Jurkat, Clone E6-1 (cell line): ENCODE results near the gene NPDC1.
A peak's percentile ranks its signal among the peaks of the same experiment; 100 is the strongest.
"Not testable (repeated sequence)": the region's sequence is repeated elsewhere in the genome, so short reads cannot be mapped to it uniquely, and the experiment has no call there.

Experiments
- DNase-seq: peaks from one replicate; pipeline ENCODE4 v3.0.0-alpha.2; 2011; ENCODE audit warnings: low read depth, low spot score
- H3K4me3 ChIP-seq: 2 replicates; pipeline ENCODE4 v1.5.1; 2011; ENCODE audit warnings: mild to moderate bottlenecking, low read length, control low read depth, moderate library complexity

Gene NPDC1

DNA sequence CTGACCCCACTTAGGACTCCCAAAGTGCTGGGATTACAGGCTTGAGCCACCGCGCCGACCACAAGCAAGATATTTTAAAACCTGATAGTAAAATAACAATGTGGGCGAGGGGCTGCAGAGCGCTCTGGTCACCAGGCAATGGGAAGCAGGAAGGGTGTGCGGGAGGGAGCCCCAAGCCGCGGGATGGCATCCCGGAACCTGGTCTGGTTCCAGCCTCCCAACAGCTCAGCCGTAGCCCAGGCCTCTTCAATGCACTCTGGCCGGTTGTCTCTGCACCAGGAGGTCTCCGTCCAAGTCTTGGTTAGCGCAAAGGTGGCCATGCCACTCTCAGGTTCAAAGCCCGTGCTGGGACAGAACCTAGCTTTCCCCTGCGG, 30.6 kb upstream of the NPDC1 start:
- no peak for DNase-seq
- no peak overlapping the region for H3K4me3 ChIP-seq

DNA sequence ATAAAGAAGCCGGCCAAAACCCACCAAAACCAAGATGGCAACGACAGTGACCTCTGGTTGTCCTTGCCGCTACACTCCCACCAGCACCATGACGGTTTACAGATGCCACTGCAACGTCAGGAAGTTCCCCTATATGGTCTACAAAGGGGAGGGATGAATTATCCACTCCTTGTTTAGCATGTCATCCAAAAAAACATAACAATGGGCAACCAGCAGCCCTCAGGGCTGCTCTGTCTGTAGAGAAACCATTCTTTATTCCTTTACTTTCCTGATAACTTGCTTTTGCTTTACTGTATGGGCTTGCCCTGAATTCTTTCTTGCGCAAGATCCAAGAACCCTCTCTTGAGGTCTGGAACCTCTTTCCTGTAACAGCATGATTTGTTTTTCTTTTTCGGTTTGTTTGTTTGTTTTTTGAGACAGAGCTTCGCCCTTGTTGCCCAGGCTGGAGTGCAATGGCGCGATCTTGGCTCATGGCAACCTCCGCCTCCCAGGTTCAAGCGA, 29.3 kb upstream of the NPDC1 start:
- no peak for DNase-seq
- H3K4me3 ChIP-seq: no peak overlapping the region

DNA sequence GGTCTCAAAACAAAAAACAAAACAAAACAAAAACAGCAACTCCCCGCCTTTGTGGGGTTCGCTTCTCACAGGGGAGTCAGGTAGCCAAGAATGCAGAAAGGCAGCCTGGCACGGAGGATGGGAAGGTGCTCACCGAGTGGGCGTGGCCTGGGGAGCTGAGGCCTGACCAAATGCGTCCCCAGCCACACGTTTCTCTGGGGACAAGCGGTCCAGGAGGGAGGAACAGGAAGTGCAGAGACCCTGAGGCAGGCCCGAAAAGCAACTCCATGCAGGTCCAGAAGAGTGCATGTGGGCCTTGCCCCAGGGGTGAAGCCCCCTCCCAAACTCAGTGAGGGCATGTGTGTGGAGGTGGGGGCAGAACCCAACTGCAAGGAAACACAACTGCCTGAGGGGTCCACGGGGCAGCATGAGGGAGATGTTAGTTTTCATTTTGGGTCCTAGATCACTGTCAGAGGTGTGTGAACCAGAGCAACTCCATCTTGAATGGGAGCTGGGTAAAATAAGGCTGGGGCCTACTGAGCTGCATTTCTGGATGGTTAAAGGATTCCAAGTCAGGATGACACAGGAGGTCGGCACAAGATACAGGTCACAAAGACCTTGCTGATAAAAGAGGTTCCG, 28.8 kb upstream of the NPDC1 start:
- H3K4me3 ChIP-seq: no peak overlapping the region
- DNase-seq: no peak

DNA sequence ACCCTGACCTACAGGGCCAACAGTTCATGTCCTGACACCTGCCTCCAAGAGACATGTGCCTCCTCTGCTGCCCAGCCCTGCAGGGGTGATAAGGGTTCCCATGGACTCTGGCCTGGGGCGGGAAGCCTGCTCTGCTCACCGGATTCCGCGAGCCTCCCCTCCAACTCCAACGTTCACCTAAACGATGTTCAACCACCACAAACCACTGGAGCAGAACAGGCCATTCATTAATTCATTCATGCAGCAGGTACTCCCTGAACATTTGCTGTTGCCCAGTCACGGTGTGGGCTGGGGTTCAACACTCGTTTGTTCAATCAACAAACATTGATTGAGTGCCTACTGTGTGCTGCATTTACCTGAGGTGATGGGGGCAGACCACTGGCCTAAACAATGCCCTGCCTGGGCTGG, 28.0 kb upstream of the NPDC1 start:
- H3K4me3 ChIP-seq: no peak overlapping the region
- DNase-seq: no peak

DNA sequence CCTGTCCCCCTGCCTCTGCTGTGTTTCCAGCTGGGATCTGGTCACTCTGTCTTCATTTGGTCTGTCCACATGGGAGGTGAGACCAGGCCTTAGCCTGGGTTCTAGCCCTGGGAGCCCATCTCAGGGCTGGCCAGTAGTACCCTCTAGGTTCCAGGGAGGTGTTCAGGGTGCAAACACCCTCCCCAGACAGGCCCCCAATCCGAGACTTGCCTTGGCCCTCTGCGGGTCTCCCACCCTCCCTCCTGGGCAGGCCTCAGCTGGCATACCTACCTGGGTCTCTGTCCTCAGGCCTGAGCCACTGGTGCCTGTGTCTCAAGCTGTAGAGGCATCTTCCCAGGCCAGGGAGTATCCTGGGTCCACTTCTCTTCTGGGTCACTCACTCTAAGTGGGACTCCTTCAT, 25.3 kb upstream of the NPDC1 start:
- no peak for DNase-seq
- H3K4me3 ChIP-seq: peak overlapping the region; percentile 60

DNA sequence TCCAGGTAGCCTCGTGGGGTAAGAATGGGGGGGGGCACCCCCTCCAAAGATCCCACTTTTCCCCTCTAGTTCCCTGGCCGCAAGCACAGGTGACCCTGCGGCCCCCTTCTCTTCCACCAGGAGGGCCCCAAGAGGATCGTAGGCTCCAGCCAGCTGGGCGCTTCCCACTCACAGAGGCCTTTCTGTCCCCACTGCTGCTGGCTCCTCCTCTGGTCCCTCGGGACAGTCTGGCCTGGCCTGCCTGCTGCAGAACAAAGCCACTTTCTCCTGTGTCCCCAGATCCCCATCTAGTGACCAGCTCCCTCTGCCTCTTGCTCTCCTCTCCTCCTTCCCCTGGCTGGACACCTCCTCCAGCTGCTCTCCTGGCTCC, 24.9 kb upstream of the NPDC1 start:
- H3K4me3 ChIP-seq: peak overlapping the region; percentile 60
- no peak for DNase-seq

DNA sequence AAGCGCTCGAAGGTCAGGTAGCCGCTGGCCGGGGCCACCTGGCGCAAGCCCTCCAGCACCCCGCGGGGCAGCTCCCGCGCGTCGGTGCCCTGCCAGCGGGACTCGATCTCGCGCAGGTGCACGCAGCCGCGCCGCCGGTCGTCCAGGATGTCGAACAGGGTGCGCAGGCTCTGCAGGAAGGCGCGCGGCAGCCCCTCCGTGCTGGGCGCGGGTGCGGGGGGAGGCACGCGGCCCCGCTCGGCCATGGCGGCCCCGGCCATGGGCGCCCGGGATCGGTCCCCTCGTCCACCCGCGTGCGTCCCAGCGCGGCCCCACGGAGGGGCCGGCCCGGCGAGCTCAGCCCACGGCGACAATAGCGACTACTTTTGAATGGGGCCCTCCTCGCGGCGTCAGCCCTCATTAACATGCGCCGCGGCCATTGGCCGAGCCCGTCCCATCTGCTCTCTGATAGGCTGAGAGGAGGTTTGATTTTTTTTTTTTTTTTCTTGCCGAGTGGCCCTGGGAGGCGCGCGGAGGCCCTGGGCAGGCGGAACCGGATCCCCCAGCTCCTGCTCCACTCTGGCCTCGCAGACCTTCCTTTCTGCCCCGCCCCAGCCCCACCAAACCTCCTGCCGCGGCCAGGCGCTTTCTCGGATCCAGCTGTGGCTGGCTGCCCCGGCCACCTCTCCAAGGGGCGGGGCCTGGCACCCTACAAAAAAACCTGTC, 24.4 kb upstream of the NPDC1 start, which contains the start of gene SAPCD2:
Gene SAPCD2 (minus strand): TSS at position 357 of the 705 bp plus-strand sequence. CDS start 97 bp downstream, at position 260.
- peak; percentile 85 for DNase-seq
- H3K4me3 ChIP-seq: peak within 1 kb of the TSS; percentile 60

DNA sequence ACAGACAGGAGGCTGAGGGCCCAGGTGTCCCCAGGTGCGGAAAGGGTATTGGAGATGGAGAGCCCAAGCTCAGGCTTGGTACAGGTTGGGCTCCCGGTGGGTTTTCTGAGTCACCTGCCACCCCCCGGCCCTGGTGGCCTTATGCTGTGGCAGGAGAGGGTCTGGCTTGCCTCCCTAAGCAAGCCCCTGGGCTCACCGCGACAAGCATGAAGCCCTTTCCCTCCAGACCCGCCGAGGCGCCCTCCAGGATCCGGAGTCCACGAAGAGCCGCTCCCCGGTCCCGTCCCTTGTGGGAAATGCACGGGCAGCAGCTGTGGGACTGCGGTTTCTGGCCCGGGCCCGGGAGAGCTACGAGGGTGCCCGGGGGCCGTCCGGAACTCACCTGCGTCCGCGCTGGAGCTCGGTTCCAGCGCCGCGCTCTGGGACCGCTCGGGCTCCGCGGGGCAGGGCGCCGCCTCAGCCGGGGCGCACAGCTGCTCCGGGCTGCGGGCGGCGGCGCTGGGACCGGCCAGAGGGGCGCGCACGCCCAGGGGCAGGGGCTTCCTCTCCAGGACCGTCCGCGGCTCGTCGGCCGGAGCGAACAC, 23.6 kb upstream of the NPDC1 start:
- peak overlapping the region; percentile 60 for H3K4me3 ChIP-seq
- no peak for DNase-seq

DNA sequence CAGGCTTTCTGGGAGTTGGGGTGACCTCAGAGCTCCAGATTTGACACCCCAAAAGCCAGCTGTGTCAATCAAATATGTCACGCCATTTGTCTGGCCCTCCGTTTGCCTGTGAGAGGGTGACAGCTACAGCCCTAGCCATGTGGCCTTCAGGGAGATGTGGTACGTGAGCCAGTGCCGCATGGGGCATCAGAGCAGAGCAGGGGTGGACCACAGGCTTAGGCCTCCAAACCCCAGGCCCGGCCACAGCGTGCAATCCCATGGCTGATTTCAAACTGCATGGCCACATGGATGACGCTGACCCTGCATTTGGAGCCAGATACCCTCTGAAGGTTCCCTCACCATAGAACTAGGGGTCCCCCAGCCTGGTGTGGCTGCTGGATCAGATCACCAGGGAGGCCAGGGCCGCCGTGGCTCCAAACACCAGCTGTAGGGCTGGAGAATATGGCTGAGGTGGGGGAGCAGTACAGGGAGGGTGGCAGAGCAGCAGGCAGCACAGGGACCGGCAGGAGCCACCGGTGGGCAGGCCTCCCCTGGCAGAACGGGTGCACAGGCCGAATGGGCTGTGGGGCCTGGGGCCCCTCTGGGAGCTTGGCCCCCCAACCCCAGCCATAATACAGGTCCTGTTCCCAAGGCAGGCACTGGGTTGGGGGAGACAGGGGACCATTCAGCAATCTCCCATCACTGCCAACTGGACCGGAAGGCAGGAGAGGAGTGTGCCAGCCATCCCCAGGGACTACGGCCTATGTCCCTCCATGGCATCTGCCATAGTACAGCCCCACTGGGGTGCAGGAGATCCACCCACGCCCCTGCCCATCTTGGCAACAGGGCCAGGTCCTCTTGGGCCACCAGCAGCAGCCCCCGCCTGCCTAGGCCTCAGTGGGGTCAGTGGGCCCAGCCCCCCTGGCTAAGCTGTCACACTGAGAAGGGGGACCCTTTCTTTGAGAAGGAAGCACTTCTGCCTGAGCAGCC, 22.8 kb upstream of the NPDC1 start:
- no peak for DNase-seq
- peak overlapping the region; percentile 60 for H3K4me3 ChIP-seq

DNA sequence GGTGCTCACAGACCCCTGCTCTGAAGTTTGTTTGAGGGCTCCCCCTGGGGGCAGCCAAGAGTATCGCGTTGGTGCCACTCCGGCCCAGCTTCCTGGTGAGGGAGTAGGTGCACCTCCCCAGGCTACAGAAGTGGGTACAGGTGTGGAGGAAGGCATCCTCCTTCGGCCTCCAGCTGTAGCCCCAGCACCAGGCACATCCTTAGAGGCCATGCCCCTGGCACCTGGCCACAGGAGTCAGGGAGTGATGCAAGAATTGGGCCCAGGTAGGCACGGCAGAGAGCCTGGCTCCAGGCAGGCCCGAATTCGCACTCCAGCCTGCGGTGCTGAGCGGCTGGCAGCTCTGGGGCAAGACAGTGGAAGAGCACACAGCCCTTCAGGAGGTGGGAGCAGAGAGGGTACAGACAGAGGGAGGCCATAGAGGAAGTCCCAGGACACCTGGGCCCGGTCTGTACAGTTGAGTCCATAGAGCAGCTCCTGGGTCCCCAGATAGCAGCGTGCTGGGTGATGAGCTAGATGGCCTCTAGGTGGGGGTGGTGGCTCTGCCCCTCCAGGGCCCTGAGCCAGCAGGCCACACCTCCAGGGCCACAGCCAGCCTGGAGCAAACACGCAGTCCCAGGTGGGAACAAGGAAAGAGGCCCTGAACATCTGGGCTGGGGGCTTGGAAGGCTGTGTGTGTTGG, 22.0 kb upstream of the NPDC1 start:
- peak; percentile 90 for DNase-seq
- no peak overlapping the region for H3K4me3 ChIP-seq

DNA sequence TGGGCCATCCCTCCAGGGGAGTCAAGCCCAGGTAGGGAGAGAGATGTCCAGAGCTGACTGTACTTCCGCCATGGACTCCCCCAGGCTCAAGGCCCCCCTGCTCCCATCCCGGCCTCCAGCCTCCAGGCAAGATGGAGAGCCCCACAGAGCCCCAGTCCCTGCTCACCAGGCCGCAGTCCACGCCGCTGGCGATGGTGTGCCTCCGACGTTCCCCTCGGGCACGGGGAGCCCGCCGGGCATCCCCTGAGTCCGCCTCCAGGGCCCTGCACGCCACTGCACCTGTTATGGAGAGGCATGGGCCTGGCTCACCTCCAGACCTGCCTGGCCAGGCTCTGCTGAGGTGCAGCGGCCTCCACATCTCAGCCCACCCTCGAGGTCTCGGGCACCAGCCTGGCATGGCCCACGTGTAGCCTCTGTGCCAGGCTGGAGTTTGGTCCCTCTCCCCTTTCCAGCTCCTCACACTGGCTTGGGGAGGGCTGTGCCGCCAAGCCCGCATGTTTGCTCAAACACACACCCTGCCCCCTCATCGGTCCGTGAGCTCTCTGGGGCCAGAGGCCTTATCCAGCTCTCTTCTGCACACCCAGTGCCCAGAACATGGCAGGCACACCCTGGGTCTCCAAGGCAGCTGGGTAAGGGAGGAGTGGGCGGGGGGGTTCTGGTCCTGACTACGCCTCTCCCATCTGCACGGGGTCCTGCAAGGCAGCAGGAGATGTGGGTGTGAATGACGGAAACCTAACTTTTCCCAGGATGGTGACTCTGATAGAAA, 20.3 kb upstream of the NPDC1 start:
- no peak overlapping the region for H3K4me3 ChIP-seq
- DNase-seq: no peak

DNA sequence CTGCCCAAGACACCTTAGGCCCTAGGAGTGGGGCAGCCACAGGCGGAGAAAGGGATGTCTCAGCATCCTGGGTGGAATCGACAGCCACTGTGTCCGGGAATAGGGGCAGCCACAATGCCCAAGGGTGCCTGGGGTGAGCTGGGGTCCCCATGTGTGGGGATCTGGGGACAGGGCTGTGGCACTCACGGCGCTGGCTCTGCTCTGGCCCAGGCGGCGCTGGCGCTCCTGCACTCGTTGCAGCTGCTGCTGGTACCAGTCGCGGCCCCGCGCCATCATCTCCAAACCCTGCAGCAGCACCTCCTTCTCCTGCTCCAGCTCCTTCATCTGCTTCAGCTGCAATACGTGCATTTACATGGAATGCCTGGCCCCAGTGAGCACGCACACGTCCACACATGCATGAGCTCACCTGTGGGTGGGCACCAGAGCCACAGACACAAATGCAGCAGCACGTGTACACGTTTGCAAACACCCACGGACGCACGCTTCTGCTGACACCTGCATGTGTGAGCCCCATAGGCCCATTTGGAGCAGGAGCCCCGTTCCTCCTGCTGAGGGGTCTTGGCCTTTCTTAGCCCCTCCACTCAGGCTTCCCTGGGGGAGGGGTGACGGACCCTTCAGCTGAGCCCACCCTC, 19.5 kb upstream of the NPDC1 start:
- H3K4me3 ChIP-seq: no peak overlapping the region
- no peak for DNase-seq

DNA sequence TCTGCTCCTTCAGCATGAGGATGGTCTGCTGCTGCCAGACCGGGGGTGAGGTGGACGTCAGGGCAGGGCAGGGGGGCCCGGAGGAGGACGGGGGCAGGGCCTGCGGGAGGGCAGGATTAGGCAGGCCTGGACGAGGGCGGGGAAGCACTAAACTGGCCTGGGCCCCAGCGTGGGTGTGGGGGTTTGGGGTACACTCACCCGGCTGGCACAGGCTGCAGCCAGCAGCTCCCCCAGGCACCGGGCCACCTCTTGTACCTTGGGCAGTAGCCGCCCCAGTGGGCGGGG, 18.8 kb upstream of the NPDC1 start:
- no peak for DNase-seq
- no peak overlapping the region for H3K4me3 ChIP-seq

DNA sequence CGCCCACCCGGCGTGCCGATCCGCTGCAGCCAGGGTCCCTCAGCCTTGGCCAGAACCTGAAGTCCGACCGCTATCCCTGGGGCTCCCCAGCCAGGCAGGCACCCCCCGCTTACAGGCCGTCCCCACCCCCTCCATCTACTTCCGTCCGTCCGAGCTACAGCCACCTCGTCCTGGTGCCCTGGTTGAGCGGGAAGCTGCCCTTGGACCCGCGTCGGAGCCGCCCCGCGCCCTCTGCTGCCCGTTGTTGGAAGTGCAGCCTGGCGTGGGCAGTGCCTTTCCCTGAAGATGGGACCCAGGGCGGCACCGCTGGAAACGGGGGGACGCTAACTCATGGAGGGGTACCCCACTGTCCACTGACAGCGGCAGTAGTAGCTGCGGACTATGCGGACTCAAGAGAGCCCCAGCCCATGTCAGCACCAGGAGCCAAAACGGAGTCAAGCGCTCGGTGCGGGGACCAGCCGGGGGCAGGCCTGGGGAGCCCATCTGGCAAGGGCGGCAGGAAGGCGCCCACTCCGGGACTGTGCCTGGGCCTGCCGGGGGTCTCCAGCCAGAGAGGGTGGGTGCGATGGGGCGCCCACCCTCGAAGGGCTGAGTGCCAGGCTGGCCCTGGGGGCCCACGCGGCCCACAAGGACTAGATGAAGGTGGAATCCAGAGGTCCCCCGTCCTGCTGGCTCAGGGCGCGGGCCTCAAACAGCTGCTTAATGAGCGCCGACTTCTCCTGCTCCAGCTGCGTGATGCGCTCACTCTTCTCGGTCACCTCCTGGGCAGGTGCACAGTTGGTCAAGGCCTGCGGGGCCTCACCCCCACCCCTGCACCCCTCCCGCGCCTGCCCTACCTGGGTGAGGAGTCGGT, 18.3 kb upstream of the NPDC1 start:
- no peak for DNase-seq
- no peak overlapping the region for H3K4me3 ChIP-seq

DNA sequence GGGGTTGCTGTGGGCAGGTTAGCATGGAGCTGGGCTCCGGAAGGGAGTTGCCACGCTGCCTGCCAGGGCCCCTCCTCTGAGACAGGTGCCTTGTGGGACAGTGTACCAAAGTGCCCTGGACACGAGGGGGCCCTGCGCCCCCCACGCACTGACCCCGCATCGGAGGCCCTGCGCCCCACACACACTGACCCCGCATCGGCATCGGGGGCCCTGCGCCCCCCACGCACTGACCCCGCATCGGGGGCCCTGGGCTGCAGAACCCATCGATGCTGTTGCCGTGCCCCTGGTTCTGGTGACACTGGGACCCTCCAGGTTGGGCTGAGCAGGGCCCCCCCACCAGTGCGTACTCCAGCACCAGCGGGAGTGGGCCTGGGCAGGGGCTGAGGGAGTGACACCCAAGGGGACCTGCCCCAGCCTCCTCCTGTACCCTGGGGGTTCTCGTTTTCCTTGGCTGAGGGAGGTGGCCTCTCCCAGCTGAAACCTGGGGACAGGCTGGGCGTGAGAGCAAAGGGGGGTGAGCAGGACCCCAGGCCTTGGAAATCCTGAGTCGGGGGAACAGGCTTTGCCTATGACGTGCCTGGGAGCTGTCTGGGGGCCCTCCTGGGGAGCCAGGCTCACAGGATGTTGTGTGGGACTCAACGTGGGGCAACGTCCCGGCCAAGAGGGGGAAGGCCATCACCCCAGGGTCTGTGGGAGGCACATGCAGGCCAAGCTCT, 17.5 kb upstream of the NPDC1 start:
- H3K4me3 ChIP-seq: no peak overlapping the region
- DNase-seq: no peak

DNA sequence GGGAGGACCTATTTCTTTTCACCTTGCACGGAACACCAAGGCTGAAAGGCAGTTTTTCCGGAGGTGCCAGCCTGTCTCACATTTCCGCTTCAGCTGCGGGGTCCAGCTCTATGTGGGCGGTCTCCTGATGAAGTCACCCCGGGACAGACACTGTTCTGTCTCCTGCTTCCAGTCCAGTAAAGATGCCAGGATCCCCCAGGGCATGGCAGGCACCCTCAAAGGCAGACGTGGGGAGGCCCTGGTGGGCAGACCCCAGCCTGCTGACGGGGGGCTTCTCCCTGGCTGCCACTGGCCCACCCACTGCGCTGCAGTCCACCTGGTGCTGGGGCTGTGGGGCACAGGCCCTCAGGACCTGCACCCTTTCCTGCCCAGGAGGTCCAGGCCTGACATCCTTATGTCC, 16.8 kb upstream of the NPDC1 start:
- DNase-seq, H3K4me3 ChIP-seq: not testable (repeated sequence)

DNA sequence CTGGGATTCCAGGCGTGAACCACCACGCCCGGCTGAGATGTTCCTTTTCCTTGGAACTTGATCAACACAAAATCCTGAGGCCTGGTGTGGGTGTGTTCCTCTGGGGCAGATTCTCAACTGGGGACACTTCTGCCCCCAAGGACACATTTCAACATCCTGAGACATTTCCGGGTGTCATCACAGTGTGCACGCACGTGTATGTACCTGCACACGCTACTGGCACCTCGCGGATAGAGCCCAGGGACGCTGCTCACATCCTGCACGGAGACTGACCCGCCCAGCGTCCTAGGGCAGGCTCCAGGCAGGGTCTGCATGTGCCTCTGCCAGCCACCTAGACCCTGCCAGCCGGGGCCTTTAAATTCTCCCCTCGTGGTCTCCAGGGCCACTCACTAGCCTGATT, 16.4 kb upstream of the NPDC1 start:
- DNase-seq: no peak
- no peak overlapping the region for H3K4me3 ChIP-seq
